ENCODE data around the gene KLHL21. TPM values are rescaled to one million over a fixed set of nuclear protein-coding genes. Genes with fewer than 3 reads are reported as not detected.

KLHL21 gene
- total and polyA plus RNA-seq, 9 of the 15 experiments (the other 6 are each of a cell fraction or from before 2014, with no cell fraction given), result 2.1 to 42.1 (median 17.5) TPM

- TF ChIP-seq SUPT5H (IDR thresholded peaks at IDR 0.05) (peak; percentile 70), MAFK (IDR thresholded peaks at IDR 0.05; ENCODE audit: low read length) (peak; percentile 12; the same call in 1 of the 2 replicates), ZC3H4 (CRISPR knock-in tag; IDR thresholded peaks at IDR 0.05; ENCODE audit: borderline replicate concordance) (no peak), NR2C2 (CRISPR knock-in tag; IDR thresholded peaks at IDR 0.05) (peak; percentile 65), NR2C2 (tag; IDR thresholded peaks at IDR 0.05) (peak; percentile 96), RB1 (IDR thresholded peaks at IDR 0.05; ENCODE audit: low read depth) (peak; percentile 89), ZKSCAN1 (IDR thresholded peaks at IDR 0.05; ENCODE audit: low read depth, low read length) (no peak), SRSF3 (IDR thresholded peaks at IDR 0.05; ENCODE audit: insufficient read depth, low read length) (no peak), ZNF75A (CRISPR knock-in tag; IDR thresholded peaks at IDR 0.05) (no peak), SMARCC2 (IDR thresholded peaks at IDR 0.05; ENCODE audit: low read depth) (no peak), POLR2B (IDR thresholded peaks at IDR 0.05; ENCODE audit: low read depth, partially characterized antibody) (peak; percentile 35), ETV6 (IDR thresholded peaks at IDR 0.05; ENCODE audit: borderline replicate concordance in 1 of 2, low read depth in 2 of 2, low read length in 1 of 2) (no peak; a peak in 1 of 4 replicates), ETV6 (CRISPR knock-in tag; IDR thresholded peaks at IDR 0.05; ENCODE audit: borderline replicate concordance) (no peak), ADNP (tag; IDR thresholded peaks at IDR 0.05) (no peak), ATF7 (IDR thresholded peaks at IDR 0.05) (peak; percentile 70; the same call in 1 of the 2 replicates), ZNF699 (CRISPR knock-in tag; IDR thresholded peaks at IDR 0.05; ENCODE audit: insufficient replicate concordance) (no peak), HEY1 (CRISPR knock-in tag; IDR thresholded peaks at IDR 0.05; ENCODE audit: borderline replicate concordance) (no peak), GTF2E2 (tag; IDR thresholded peaks at IDR 0.05) (no peak), E2F5 (CRISPR knock-in tag; IDR thresholded peaks at IDR 0.05) (no peak), XRCC5 (IDR thresholded peaks at IDR 0.05; ENCODE audit: low read depth, low read length) (no peak), SREBF1 (IDR thresholded peaks at IDR 0.05; ENCODE audit: borderline replicate concordance, low read depth, low read length) (peak; percentile 87; the same call in 1 of the 2 replicates), E2F4 (CRISPR knock-in tag; IDR thresholded peaks at IDR 0.05; ENCODE audit: low read depth) (no peak), ZBTB26 (CRISPR knock-in tag; IDR thresholded peaks at IDR 0.05) (no peak), FOXK2 (conservative IDR thresholded peaks at IDR 0.05 in 1 of 2, IDR thresholded peaks at IDR 0.05 in 1 of 2; ENCODE audit: low read depth in 2 of 2) (no peak), HMG20A (CRISPR knock-in tag; conservative IDR thresholded peaks at IDR 0.05) (no peak), ARNT (IDR thresholded peaks at IDR 0.05) (no peak), USF1 (CRISPR knock-in tag; IDR thresholded peaks at IDR 0.05) (0 out of 2 replicates have a peak, but pooled peaks have one; percentile 13)
Measured at GRCh38 chr1:6613361-6614018, 10.8 kb upstream of the KLHL21 start, which contains the start of gene PHF13 (continued).
